Gastrocnemius medialis (tissue), 4 donors: ENCODE results near the gene STK4. TPM values are rescaled to one million over a fixed set of nuclear protein-coding genes. Genes with fewer than 3 reads are reported as not detected.
A peak's percentile ranks its signal among the peaks of the same experiment; 100 is the strongest.

Experiments used
- ATAC-seq, 2 donors: fragments of 150-250 bp; one replicate each; pipeline ENCODE4 v1.9.1; 2016
- DNase-seq, 2 donors: peaks; one replicate each; pipeline ENCODE4 v3.0.0-alpha.2; 2019
- H3K27ac ChIP-seq, 4 donors: fragments of 200-600 bp; sonication (generic); 1 replicate in 1 of 4; 2 replicates in 3 of 4; pipeline ENCODE4 v1.5.1; 2016 to 2018; ENCODE audit warnings: mild to moderate bottlenecking in 2 of 4, moderate library complexity in 1 of 4
- H3K27me3 ChIP-seq, 3 donors: fragments of 200-600 bp; sonication (generic) in 2 of 3; 1 replicate in 1 of 3; 2 replicates in 2 of 3; pipeline versions ENCODE4 v1.5.1 to v1.6.0; 2016 to 2019; ENCODE audit warnings: mild to moderate bottlenecking in 1 of 3, moderate library complexity in 1 of 3
- H3K36me3 ChIP-seq, 2 donors: fragments of 200-600 bp; sonication (generic) in 1 of 2; one replicate each; pipeline ENCODE4 v1.5.1; 2017 to 2018
- H3K4me1 ChIP-seq, 2 donors: fragments of 200-600 bp; sonication (generic) in 1 of 2; one replicate each; pipeline ENCODE4 v1.5.1; 2016 to 2017; ENCODE audit warnings: mild to moderate bottlenecking in 2 of 2
- H3K4me3 ChIP-seq, 4 donors: fragments of 200-600 bp; sonication (generic) in 3 of 4; 1 replicate in 1 of 4; 2 replicates in 3 of 4; pipeline ENCODE4 v1.5.1; 2016 to 2019; ENCODE audit warnings: mild to moderate bottlenecking in 2 of 4
- H3K9me3 ChIP-seq, 3 donors: fragments of 200-600 bp; sonication (generic) in 2 of 3; 1 replicate in 1 of 3; 2 replicates in 2 of 3; pipeline ENCODE4 v1.5.1; 2016 to 2019
- POLR2A ChIP-seq, 2 donors: fragments of 450-650 bp; IDR thresholded peaks; one replicate each; pipeline ENCODE4 v1.6.1; 2017; ENCODE audit warnings: antibody characterized with exemption in 2 of 2, mild to moderate bottlenecking in 2 of 2, moderate library complexity in 2 of 2
- in situ Hi-C, 4 donors: fragments of 200-750 bp; cut with MboI; loops; one replicate each; pipeline versions ENCODE4 v1.15.0 to v1.8.0; 2017; ENCODE audit warnings: low sequenced_read_pairs in 4 of 4
- intact Hi-C: fragments of 100-400 bp; cut with DNase I; formaldehyde crosslinking; loops from one replicate; pipeline ENCODE4 v1.15.1; 2023; ENCODE audit warnings: low total_unique reads
- total RNA-seq, 4 donors: library from RNA; depleted of rRNA; stranded (reverse); fragments of >200 nt; gene quantifications; one replicate each; pipeline versions ENCODE4 v1.1.0 to v1.2.3, GENCODE V29; 2016
- TF ChIP-seq, protein P1 (sequence below), 5 experiments: fragments of 450-650 bp in 3 of 5; fragments of 200-600 bp in 2 of 5; sonication (generic) in 2 of 5; IDR thresholded peaks in 4 of 5; conservative IDR thresholded peaks in 1 of 5; 1 replicate in 4 of 5; 2 replicates in 1 of 5; pipeline ENCODE4 v1.5.1; 2016 to 2019; ENCODE audit warnings: antibody characterized with exemption in 5 of 5, mild to moderate bottlenecking in 3 of 5, moderate library complexity in 3 of 5

Gene STK4
- total RNA-seq, 4 donors from 2014 or later = 4.5 to 6.4 (median 5.5) TPM

DNA sequence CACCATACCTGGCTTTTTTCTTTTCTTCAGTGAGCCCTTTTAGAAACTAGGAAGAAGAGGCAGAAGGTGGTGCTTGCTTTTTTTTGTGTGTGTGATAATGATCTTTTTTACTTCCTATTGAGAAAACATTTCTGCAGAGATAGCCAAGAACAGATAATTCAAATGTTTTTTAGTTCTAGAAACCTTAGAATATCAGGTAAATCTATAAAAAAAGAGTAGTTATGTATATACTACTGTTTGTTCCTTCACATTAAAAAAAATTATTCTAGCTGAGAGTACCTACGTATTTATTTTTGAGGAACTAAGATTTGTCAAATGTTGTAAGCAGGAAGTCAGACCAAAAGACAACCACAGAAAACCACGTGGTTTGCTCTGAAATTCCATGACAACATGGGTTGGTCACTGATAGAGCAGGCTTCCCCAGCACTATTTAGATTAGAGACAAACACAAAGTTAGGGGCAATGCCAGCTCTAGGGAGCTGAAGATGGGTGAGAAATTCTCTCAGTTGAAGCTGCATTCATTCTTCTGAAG, 12.8 kb downstream of the STK4 start:
- in situ Hi-C loops = no loop called here
- H3K27me3 ChIP-seq = no peaks in the 10 kb centered on the region
- peaks cover 0 to 46% of the 10 kb centered on the region in 2 donors for H3K36me3 ChIP-seq
- H3K9me3 ChIP-seq = no peaks in the 10 kb centered on the region
- H3K4me3 ChIP-seq = no peak overlapping the region
- TF ChIP-seq, protein P1, sequence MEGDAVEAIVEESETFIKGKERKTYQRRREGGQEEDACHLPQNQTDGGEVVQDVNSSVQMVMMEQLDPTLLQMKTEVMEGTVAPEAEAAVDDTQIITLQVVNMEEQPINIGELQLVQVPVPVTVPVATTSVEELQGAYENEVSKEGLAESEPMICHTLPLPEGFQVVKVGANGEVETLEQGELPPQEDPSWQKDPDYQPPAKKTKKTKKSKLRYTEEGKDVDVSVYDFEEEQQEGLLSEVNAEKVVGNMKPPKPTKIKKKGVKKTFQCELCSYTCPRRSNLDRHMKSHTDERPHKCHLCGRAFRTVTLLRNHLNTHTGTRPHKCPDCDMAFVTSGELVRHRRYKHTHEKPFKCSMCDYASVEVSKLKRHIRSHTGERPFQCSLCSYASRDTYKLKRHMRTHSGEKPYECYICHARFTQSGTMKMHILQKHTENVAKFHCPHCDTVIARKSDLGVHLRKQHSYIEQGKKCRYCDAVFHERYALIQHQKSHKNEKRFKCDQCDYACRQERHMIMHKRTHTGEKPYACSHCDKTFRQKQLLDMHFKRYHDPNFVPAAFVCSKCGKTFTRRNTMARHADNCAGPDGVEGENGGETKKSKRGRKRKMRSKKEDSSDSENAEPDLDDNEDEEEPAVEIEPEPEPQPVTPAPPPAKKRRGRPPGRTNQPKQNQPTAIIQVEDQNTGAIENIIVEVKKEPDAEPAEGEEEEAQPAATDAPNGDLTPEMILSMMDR (IDR thresholded peaks at IDR 0.05 in 4 of 5, conservative IDR thresholded peaks at IDR 0.05 in 1 of 5) = no peak
- TF ChIP-seq POLR2A (IDR thresholded peaks at IDR 0.05) = no peak
- peak overlapping the region in 1 of 4 donors; percentile 16 for H3K27ac ChIP-seq
- no peaks in the 10 kb centered on the region for H3K4me1 ChIP-seq
- DNase-seq (peak in 1 of 2 donors; percentile 24), ATAC-seq (peak in 1 of 2 donors; percentile 46)
- intact Hi-C loops = no loop called here

DNA sequence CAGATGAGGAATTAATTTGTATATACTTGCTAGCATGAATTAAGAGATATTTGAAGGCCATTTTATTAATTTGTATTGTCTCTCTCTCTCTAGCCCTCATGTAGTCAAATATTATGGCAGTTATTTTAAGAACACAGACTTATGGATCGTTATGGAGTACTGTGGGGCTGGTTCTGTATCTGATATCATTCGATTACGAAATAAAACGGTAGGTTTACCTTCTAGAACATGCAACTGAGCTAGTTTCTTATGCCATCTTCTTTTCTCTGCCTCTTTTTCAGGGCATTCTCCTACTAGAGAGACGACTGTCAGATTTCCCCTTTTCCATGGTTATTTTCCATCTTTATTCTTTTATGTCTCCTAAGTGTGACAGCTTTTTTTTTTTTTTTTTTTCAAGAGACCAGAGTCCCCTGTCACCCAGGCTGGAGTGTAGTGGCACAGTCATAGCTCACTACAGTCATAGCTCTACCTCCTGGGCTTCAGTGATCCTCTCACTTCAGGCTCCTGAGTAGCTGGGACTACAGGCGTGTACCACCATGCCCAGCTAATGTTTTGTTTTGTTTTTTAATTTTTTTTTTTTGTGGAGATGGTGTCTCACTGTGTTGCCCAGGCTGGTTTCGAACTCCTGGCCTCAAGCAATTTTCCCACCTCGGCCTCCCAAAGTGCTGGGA, 15.6 kb downstream of the STK4 start:
- in situ Hi-C loops (no loop called here), intact Hi-C loops (no loop called here)
- DNase-seq (no peak), ATAC-seq (no peak)
- Histone ChIP-seq H3K36me3 (peaks cover 0 to 43% of the 10 kb centered on the region in 2 donors), H3K9me3 (no peaks in the 10 kb centered on the region), H3K27ac (no peak overlapping the region), H3K27me3 (no peaks in the 10 kb centered on the region), H3K4me1 (no peaks in the 10 kb centered on the region), H3K4me3 (no peak overlapping the region)
- TF ChIP-seq POLR2A (IDR thresholded peaks at IDR 0.05) = no peak
- TF ChIP-seq, protein P1 (IDR thresholded peaks at IDR 0.05 in 4 of 5, conservative IDR thresholded peaks at IDR 0.05 in 1 of 5) = no peak

DNA sequence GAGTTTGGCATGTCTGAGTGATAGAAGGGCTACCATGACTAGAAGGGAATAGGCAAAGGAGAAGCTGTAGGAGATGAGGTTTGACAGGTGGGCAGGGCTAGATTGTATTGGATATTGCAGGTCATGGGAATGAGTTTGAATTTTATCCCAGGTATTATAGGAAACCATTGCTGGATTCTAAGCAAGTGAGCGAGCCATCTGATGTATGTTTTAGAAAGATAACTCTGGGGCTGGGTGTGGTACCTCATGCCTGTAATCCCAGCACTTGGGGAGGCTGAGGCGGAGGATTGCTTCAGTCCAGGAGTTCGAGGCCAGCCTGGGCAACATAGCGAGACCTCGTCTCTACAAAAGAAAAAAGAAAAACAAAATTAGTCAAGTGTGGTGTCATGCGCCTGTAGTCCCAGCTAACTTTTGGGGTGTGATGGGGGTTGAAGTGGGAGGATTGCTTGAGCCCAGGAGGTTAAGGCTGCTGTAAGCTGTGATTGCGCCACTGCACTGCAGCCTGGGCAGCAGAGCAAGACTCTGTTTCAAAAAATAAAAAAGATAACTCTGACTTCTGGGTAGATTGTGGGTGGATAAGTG, 16.9 kb downstream of the STK4 start:
- H3K36me3 ChIP-seq = peaks cover 0 to 43% of the 10 kb centered on the region in 2 donors
- ATAC-seq = no peak
- in situ Hi-C loops = no loop called here

DNA sequence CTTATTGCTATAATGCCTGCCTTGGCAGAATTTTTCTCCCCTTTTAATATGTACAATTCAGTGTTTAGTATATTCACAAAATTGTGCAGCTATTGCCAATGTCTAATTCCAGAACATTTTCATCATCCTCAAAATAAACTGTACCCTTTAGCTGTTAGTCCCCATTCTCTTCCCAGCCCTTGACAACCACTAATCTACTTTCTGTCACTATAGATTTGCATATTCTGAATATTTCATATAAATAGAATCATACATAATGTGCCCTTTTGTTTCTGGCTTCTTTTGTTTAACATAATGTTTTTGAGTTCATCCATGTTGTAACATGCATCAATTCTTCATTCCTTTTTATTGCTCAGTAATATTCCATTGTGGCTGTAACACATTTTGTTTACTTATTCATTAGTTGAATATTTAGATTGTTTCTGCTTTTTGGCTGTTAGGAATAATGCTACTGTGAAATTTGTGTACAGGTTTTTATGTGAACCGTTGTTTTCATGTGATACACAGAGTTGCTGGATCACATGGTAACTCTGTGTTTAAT, 22.4 kb downstream of the STK4 start:
- H3K36me3 ChIP-seq = peaks cover 0 to 12% of the 10 kb centered on the region in 2 donors

More for the DNA sequence above, 16.9 kb downstream of the STK4 start:
- H3K4me1 ChIP-seq = no peaks in the 10 kb centered on the region
- no peaks in the 10 kb centered on the region for H3K27me3 ChIP-seq
- no peak overlapping the region for H3K4me3 ChIP-seq
- TF ChIP-seq POLR2A (IDR thresholded peaks at IDR 0.05) = no peak
- TF ChIP-seq, protein P1 (IDR thresholded peaks at IDR 0.05 in 4 of 5, conservative IDR thresholded peaks at IDR 0.05 in 1 of 5) = no peak
- no peak overlapping the region for H3K27ac ChIP-seq
- DNase-seq = no peak
- no peaks in the 10 kb centered on the region for H3K9me3 ChIP-seq
- intact Hi-C loops = no loop called here

More for the DNA sequence above, 22.4 kb downstream of the STK4 start:
- ATAC-seq = no peak
- Histone ChIP-seq H3K4me3 (no peak overlapping the region), H3K27ac (no peak overlapping the region), H3K27me3 (no peaks in the 10 kb centered on the region), H3K4me1 (peaks cover 0 to 3% of the 10 kb centered on the region in 2 donors), H3K9me3 (no peaks in the 10 kb centered on the region)
- DNase-seq = no peak
- TF ChIP-seq, protein P1 (IDR thresholded peaks at IDR 0.05 in 4 of 5, conservative IDR thresholded peaks at IDR 0.05 in 1 of 5) = no peak
- no peak for TF ChIP-seq POLR2A (IDR thresholded peaks at IDR 0.05)
- intact Hi-C loops (no loop called here), in situ Hi-C loops (no loop called here)
